ENCODE data around the gene NISCH. TPM values are rescaled to one million over a fixed set of nuclear protein-coding genes. Genes with fewer than 3 reads are reported as not detected.

The NISCH gene
- total and polyA plus RNA-seq, 2 donors (not counting 1 experiment from before 2014, with no cell fraction given): 130 to 169 TPM

- peaks cover 17% of the 10 kb centered on the region for H3K4me1 Mint-ChIP-seq
- no peak overlapping the region for H3K4me2 ChIP-seq (replicated peaks; ENCODE audit: low read depth, low read length, poor library complexity, severe bottlenecking)
- H3K4me3 ChIP-seq (ENCODE audit: control extremely low read depth in 1 of 5, extremely low read depth in 1 of 5, insufficient read depth in 1 of 5, low read depth in 2 of 5, low read length in 4 of 5): no peak overlapping the region
- no peaks in the 10 kb centered on the region for H3K79me2 ChIP-seq (ENCODE audit: control insufficient read depth, insufficient read depth, low read length)
- no peak for ATAC-seq (ENCODE audit: low read depth)
- no peaks in the 10 kb centered on the region for H3K9me3 ChIP-seq (ENCODE audit: control extremely low read depth in 1 of 3, control insufficient read depth in 2 of 3, insufficient read depth in 1 of 3, low read length in 2 of 3)
- no peak overlapping the region for H3K27ac Mint-ChIP-seq
- POLR2A ChIA-PET: no interaction called here
- 73% methylated on average over 16 of the region's 16 CpGs for WGBS (ENCODE audit: insufficient coverage)
- CTCF ChIA-PET: no interaction called here
- no peaks in the 10 kb centered on the region for H4K20me1 ChIP-seq (ENCODE audit: control insufficient read depth, insufficient read depth, low read length, poor library complexity, severe bottlenecking)
- no peaks in the 10 kb centered on the region for H3K9me3 Mint-ChIP-seq (ENCODE audit: insufficient read depth)
- H3K4me3 Mint-ChIP-seq: no peak overlapping the region
- H2AFZ ChIP-seq (ENCODE audit: insufficient read depth, low read depth, low read length, poor library complexity, severe bottlenecking): no peak overlapping the region
- no peak for TF ChIP-seq CTCF (IDR thresholded peaks at IDR 0.05)
- TF ChIP-seq EZH2 (IDR thresholded peaks at IDR 0.05; ENCODE audit: borderline replicate concordance, insufficient read depth, low read depth, low read length, poor library complexity, severe bottlenecking): no peak
- no peaks in the 10 kb centered on the region for H3K27me3 Mint-ChIP-seq
- H3K27ac ChIP-seq (ENCODE audit: low read length in 2 of 2): no peak overlapping the region
- intact Hi-C loops (cut with micrococcal nuclease): no loop called here
- no peak for DNase-seq
- H3K4me1 ChIP-seq (ENCODE audit: control insufficient read depth in 2 of 2, insufficient read depth in 2 of 2, low read length in 2 of 2): peaks cover 11 to 17% of the 10 kb centered on the region in 2 donors
- H3K27me3 ChIP-seq (replicated peaks in 1 of 4; ENCODE audit: control extremely low read depth in 1 of 4, control insufficient read depth in 3 of 4, insufficient read depth in 4 of 4, low read length in 3 of 4): no peaks in the 10 kb centered on the region
- peaks cover 0 to 18% of the 10 kb centered on the region in 2 experiments for H3K36me3 ChIP-seq (replicated peaks in 1 of 2; ENCODE audit: control extremely low read depth in 1 of 2, control insufficient read depth in 1 of 2, extremely low read depth in 1 of 2, insufficient read depth in 2 of 2, low read length in 1 of 2)
- no peak overlapping the region for H3K9ac ChIP-seq (ENCODE audit: low read length)
These were observed 40.6 kb downstream of the NISCH start for GRCh38 chr3:52495777-52496602.
